Measurements from ENCODE around the gene ZNF17.
"Not testable (repeated sequence)": the region's sequence is repeated elsewhere in the genome, so short reads cannot be mapped to it uniquely, and the experiment has no call there.

The ZNF17 gene

GRCh38 chr19:57410877-57411671 lies at the start of gene ZNF17:
ZNF17 (plus strand) TSS chr19:57411161; CDS start chr19:57413616, 2,455 bp downstream.
- in situ Hi-C loops (cut with MboI; ENCODE audit: low sequenced_read_pairs): no loop called here

GRCh38 chr19:57362419-57362818 lies 48.5 kb upstream of the ZNF17 start:
- in situ Hi-C loops (cut with MboI; ENCODE audit: low sequenced_read_pairs): no loop called here

- in situ Hi-C loops (cut with MboI; ENCODE audit: low sequenced_read_pairs): no loop called here
These were observed 47.8 kb upstream of the ZNF17 start, which contains the start of the genes TRAPPC2B and ZNF547 for GRCh38 chr19:57362997-57363687. TRAPPC2B (plus strand) TSS chr19:57363551; CDS start chr19:57364834, 1,283 bp downstream. ZNF547 (plus strand) TSS chr19:57363551; CDS start chr19:57368556, 5,005 bp downstream.

GRCh38 chr19:57363688-57364181 lies 47.2 kb upstream of the ZNF17 start:
- in situ Hi-C loops (cut with MboI; ENCODE audit: low sequenced_read_pairs): no loop called here

GRCh38 chr19:57366776-57367175 lies 44.2 kb upstream of the ZNF17 start:
- in situ Hi-C loops (cut with MboI; ENCODE audit: low sequenced_read_pairs): no loop called here

- in situ Hi-C loops (cut with MboI; ENCODE audit: low sequenced_read_pairs): no loop called here
These were observed 36.8 kb upstream of the ZNF17 start for GRCh38 chr19:57374179-57374578.

GRCh38 chr19:57374647-57375046 lies 36.3 kb upstream of the ZNF17 start:
- in situ Hi-C loops (cut with MboI; ENCODE audit: low sequenced_read_pairs): not testable (repeated sequence)

GRCh38 chr19:57376151-57376550 lies 34.8 kb upstream of the ZNF17 start:
- in situ Hi-C loops (cut with MboI; ENCODE audit: low sequenced_read_pairs): no loop called here

- in situ Hi-C loops (cut with MboI; ENCODE audit: low sequenced_read_pairs): no loop called here
These were observed 33.3 kb upstream of the ZNF17 start for GRCh38 chr19:57377498-57378146.

- in situ Hi-C loops (cut with MboI; ENCODE audit: low sequenced_read_pairs): no loop called here
These were observed 30.0 kb upstream of the ZNF17 start for GRCh38 chr19:57380923-57381322.

- in situ Hi-C loops (cut with MboI; ENCODE audit: low sequenced_read_pairs): no loop called here
These were observed 28.0 kb upstream of the ZNF17 start for GRCh38 chr19:57382806-57383488.

GRCh38 chr19:57389194-57389729 lies 21.7 kb upstream of the ZNF17 start:
- in situ Hi-C loops (cut with MboI; ENCODE audit: low sequenced_read_pairs): no loop called here

- in situ Hi-C loops (cut with MboI; ENCODE audit: low sequenced_read_pairs): no loop called here
These were observed 21.0 kb upstream of the ZNF17 start, which contains the start of gene ZNF548 for GRCh38 chr19:57389730-57390598. ZNF548 (plus strand) TSS chr19:57389854; CDS start chr19:57390100, 246 bp downstream.

- in situ Hi-C loops (cut with MboI; ENCODE audit: low sequenced_read_pairs): no loop called here
These were observed 15.3 kb upstream of the ZNF17 start for GRCh38 chr19:57395710-57396109.

GRCh38 chr19:57398868-57399267 lies 12.1 kb upstream of the ZNF17 start:
- in situ Hi-C loops (cut with MboI; ENCODE audit: low sequenced_read_pairs): no loop called here

GRCh38 chr19:57403737-57404563 lies 7.0 kb upstream of the ZNF17 start:
- in situ Hi-C loops (cut with MboI; ENCODE audit: low sequenced_read_pairs): no loop called here

- in situ Hi-C loops (cut with MboI; ENCODE audit: low sequenced_read_pairs): no loop called here
These were observed 4.3 kb upstream of the ZNF17 start for GRCh38 chr19:57406516-57407123.

- in situ Hi-C loops (cut with MboI; ENCODE audit: low sequenced_read_pairs): no loop called here
These were observed 8.5 kb downstream of the ZNF17 start for GRCh38 chr19:57419439-57419838.
